Caco-2 (cell line): Measurements from ENCODE around the gene NUP210. TPM values are rescaled to one million over a fixed set of nuclear protein-coding genes. Genes with fewer than 3 reads are reported as not detected.

ENCODE experiments used
- BruUV-seq: library from RNA; stranded (reverse); fragments of 400-500 nt; replicated peaks from 2 replicates; lab custom pipeline; 2021; lab: Mats Ljungman, UMichigan
- CTCF ChIA-PET: fragments of 300-600 bp; sonication (Branson Sonifier 250); formaldehyde crosslinking; loops from one replicate; lab custom pipeline; 2022; ENCODE audit warnings: antibody characterized with exemption; lab: Charles Lee
- POLR2A ChIA-PET: fragments of 300-600 bp; sonication (Branson Sonifier 250); formaldehyde crosslinking; loops from one replicate; lab custom pipeline; 2022; ENCODE audit warnings: antibody characterized with exemption; lab: Charles Lee
- DNase-seq, 2 experiments: peaks; one replicate each; pipeline versions ENCODE4 v3.0.0 to v3.0.0-alpha.2; 2020 to 2022
- H3K27me3 ChIP-seq: replicated peaks from 2 replicates; pipeline ENCODE4 v1.6.0; 2011; ENCODE audit warnings: low read length; ENCODE audit not compliant: control insufficient read depth, insufficient read depth
- H3K36me3 ChIP-seq: 2 replicates; pipeline ENCODE4 v1.5.1; 2011; ENCODE audit warnings: low read length; ENCODE audit not compliant: control insufficient read depth, insufficient read depth
- H3K4me1 ChIP-seq: fragments of 250-450 bp; sonication (Bioruptor Pico); 2 replicates; pipeline ENCODE4 v1.5.1; 2020; ENCODE audit warnings: mild to moderate bottlenecking
- H3K4me3 ChIP-seq: 2 replicates; pipeline ENCODE4 v1.5.1; 2011; ENCODE audit warnings: low read depth, mild to moderate bottlenecking, control low read depth, low read length
- H3K9me3 ChIP-seq: fragments of 250-450 bp; sonication (Bioruptor Pico); 2 replicates; pipeline ENCODE4 v1.5.1; 2020; ENCODE audit warnings: mild to moderate bottlenecking, moderate library complexity
- H3K27ac Mint-ChIP-seq: one replicate; pipeline ENCODE4 v1.8.0; 2022; ENCODE audit warnings: mixed read lengths; ENCODE audit not compliant: unreplicated experiment
- H3K27me3 Mint-ChIP-seq: one replicate; pipeline ENCODE4 v1.8.0; 2022; ENCODE audit warnings: mixed read lengths; ENCODE audit not compliant: insufficient read depth, unreplicated experiment
- H3K36me3 Mint-ChIP-seq: one replicate; pipeline ENCODE4 v1.8.0; 2022; ENCODE audit warnings: mild to moderate bottlenecking, mixed read lengths; ENCODE audit not compliant: insufficient read depth, unreplicated experiment
- H3K4me1 Mint-ChIP-seq: one replicate; pipeline ENCODE4 v1.8.0; 2022; ENCODE audit warnings: low read depth, mixed read lengths; ENCODE audit not compliant: unreplicated experiment
- H3K4me3 Mint-ChIP-seq: one replicate; pipeline ENCODE4 v1.8.0; 2022; ENCODE audit warnings: mild to moderate bottlenecking, moderate library complexity, mixed read lengths; ENCODE audit not compliant: unreplicated experiment
- H3K9me3 Mint-ChIP-seq: one replicate; pipeline ENCODE4 v1.8.0; 2022; ENCODE audit warnings: mixed read lengths; ENCODE audit not compliant: unreplicated experiment
- intact Hi-C: fragments of 100-400 bp; cut with micrococcal nuclease; formaldehyde crosslinking; loops from one replicate; pipeline ENCODE4 v1.10.0; 2022; ENCODE audit not compliant: unreplicated experiment
- total RNA-seq: library from RNA; stranded (reverse); gene quantifications from 2 replicates; pipeline ENCODE4 v1.2.3, GENCODE V29; 2022
- TF ChIP-seq, protein P1 (sequence below), 2 experiments: fragments of 200-600 bp in 1 of 2; IDR thresholded peaks; 1 replicate in 1 of 2; 2 replicates in 1 of 2; pipeline versions ENCODE4 v1.5.1 to v1.8.0; 2011 to 2022; ENCODE audit warnings: antibody characterized with exemption in 1 of 2, control low read depth in 1 of 2, inconsistent platforms in 1 of 2, low read depth in 1 of 2, low read length in 1 of 2, mild to moderate bottlenecking in 1 of 2, moderate library complexity in 1 of 2; ENCODE audit not compliant: insufficient read depth in 1 of 2, severe bottlenecking in 1 of 2, unreplicated experiment in 1 of 2

Gene NUP210
- total RNA-seq, 1 experiment from 2014 or later, result 63.7 TPM

DNA sequence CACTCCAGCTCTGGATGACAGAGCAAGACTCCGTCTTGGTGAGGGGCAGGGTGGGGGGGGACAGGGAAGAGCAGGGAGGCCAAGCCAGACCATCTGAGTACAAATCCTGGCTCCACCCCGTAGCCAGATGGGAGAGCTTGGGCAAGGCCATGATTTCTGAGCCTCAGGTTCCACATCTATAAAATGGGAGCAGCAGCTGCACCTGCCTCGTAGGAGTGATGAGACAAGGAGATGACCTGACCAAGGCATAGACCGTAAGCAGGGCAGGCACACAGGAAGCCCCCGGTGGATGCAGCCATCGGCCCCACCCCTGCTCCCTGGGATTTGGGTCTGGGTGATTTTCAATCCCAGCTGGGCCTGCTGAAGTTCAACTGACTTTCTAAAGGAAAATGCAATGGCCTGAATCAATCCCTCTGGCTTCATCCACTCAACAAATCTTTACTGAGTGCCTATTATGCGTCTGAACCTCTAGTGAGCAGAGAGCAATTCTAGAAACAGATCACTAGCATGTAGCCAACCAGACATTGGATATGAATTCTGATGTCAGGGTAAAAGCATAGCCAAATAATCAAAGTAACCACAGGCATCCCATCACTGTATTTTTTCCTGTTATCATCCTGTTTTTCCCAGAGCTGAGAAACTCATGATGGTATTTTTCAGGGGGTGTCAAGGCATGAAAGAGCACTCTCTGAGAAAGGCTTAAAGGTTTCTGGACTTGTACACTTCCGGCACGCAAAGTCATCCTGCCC is 141.2 kb downstream of the NUP210 start:
- Histone ChIP-seq H3K4me3 (no peak overlapping the region), H3K27me3 (no peaks in the 10 kb centered on the region), H3K9me3 (peaks cover 7% of the 10 kb centered on the region), H3K4me1 (no peaks in the 10 kb centered on the region), H3K36me3 (no peaks in the 10 kb centered on the region)
- H3K4me3 Mint-ChIP-seq, result no peak overlapping the region
- no TSS peak for BruUV-seq
- peaks cover 3% of the 10 kb centered on the region for H3K27me3 Mint-ChIP-seq
- no peak overlapping the region for H3K27ac Mint-ChIP-seq
- no peak for DNase-seq
- peaks cover 5% of the 10 kb centered on the region for H3K9me3 Mint-ChIP-seq
- H3K4me1 Mint-ChIP-seq, result no peaks in the 10 kb centered on the region
- CTCF ChIA-PET, result interaction anchor here (1.4 kb wide), 1 partner anchor 49 kb away, joined by 3 read pairs; no protein-coding TSS in a partner anchor
- intact Hi-C loops, result no loop called here
- H3K36me3 Mint-ChIP-seq, result no peaks in the 10 kb centered on the region
- POLR2A ChIA-PET, result no interaction called here
- TF ChIP-seq, protein P1, sequence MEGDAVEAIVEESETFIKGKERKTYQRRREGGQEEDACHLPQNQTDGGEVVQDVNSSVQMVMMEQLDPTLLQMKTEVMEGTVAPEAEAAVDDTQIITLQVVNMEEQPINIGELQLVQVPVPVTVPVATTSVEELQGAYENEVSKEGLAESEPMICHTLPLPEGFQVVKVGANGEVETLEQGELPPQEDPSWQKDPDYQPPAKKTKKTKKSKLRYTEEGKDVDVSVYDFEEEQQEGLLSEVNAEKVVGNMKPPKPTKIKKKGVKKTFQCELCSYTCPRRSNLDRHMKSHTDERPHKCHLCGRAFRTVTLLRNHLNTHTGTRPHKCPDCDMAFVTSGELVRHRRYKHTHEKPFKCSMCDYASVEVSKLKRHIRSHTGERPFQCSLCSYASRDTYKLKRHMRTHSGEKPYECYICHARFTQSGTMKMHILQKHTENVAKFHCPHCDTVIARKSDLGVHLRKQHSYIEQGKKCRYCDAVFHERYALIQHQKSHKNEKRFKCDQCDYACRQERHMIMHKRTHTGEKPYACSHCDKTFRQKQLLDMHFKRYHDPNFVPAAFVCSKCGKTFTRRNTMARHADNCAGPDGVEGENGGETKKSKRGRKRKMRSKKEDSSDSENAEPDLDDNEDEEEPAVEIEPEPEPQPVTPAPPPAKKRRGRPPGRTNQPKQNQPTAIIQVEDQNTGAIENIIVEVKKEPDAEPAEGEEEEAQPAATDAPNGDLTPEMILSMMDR (IDR thresholded peaks at IDR 0.05; ENCODE audit: insufficient read depth in 1 of 2, low read depth in 1 of 2, low read length in 1 of 2, severe bottlenecking in 1 of 2, unreplicated experiment in 1 of 2), result no peak

DNA sequence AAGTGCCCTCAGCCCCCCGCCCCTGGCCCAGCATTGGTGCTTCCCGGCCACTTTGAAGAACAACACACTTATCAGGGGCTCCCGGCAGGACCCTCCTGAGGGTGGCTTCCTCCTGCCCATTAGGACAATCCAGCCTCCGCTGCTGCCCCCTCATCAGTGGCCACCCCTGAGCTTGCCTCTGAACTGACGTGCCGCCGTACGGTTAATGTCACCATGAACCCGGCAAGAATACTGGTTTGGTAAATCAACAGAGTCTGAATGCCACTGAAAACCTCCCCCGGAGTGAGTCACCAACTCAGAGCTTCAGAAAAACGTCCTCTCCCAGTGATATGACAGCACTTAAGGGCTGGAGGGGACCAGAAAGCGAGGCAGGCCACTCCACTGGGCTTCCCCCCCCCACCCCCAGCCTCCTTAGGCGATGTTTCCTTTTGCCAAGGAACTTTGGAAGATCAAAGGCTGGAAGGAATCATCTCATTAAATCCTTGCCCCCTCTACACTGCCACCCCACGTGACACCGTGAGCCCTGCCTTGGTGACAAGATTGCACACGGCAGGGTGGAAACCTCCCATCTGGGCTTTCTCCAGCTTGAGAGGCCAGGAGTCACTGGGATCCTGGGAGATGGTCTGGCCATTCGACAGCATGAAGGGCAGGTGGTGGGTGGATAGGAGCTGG is 142.1 kb downstream of the NUP210 start:
- Mint-ChIP-seq H3K4me3 (no peak overlapping the region), H3K36me3 (no peaks in the 10 kb centered on the region), H3K27me3 (peaks cover 3% of the 10 kb centered on the region), H3K4me1 (no peaks in the 10 kb centered on the region), H3K9me3 (no peaks in the 10 kb centered on the region), H3K27ac (no peak overlapping the region)
- TF ChIP-seq, protein P1 (IDR thresholded peaks at IDR 0.05; ENCODE audit: insufficient read depth in 1 of 2, low read depth in 1 of 2, low read length in 1 of 2, severe bottlenecking in 1 of 2, unreplicated experiment in 1 of 2), result no peak
- ChIA-PET CTCF (interaction anchor here (1.4 kb wide), 1 partner anchor 48 kb away, joined by 3 read pairs; no protein-coding TSS in a partner anchor), POLR2A (no interaction called here)
- intact Hi-C loops, result no loop called here
- H3K4me3 ChIP-seq, result no peak overlapping the region
- no peak for DNase-seq
- no peaks in the 10 kb centered on the region for H3K9me3 ChIP-seq
- no peaks in the 10 kb centered on the region for H3K27me3 ChIP-seq
- no TSS peak for BruUV-seq
- H3K36me3 ChIP-seq, result no peaks in the 10 kb centered on the region
- no peaks in the 10 kb centered on the region for H3K4me1 ChIP-seq

- Histone ChIP-seq H3K4me1 (no peaks in the 10 kb centered on the region), H3K4me3 (no peak overlapping the region), H3K9me3 (no peaks in the 10 kb centered on the region), H3K36me3 (no peaks in the 10 kb centered on the region), H3K27me3 (no peaks in the 10 kb centered on the region)
- Mint-ChIP-seq H3K4me3 (no peak overlapping the region), H3K27me3 (peaks cover 3% of the 10 kb centered on the region), H3K4me1 (no peaks in the 10 kb centered on the region), H3K36me3 (no peaks in the 10 kb centered on the region), H3K9me3 (no peaks in the 10 kb centered on the region), H3K27ac (no peak overlapping the region)
- TF ChIP-seq, protein P1 (IDR thresholded peaks at IDR 0.05; ENCODE audit: insufficient read depth in 1 of 2, low read depth in 1 of 2, low read length in 1 of 2, severe bottlenecking in 1 of 2, unreplicated experiment in 1 of 2), result no peak
- DNase-seq, result no peak
- intact Hi-C loops, result no loop called here
- no TSS peak for BruUV-seq
- ChIA-PET CTCF (interaction anchor here (1.4 kb wide), 1 partner anchor 47 kb away, joined by 3 read pairs; no protein-coding TSS in a partner anchor), POLR2A (no interaction called here)
Observed at GRCh38 chr3:13277196-13277813, 142.8 kb downstream of the NUP210 start.
